HG02798 (cell line): ENCODE measurements around the gene FAM20C.

ENCODE experiments used
- ATAC-seq: cut with Tn5 transposase; IDR thresholded peaks from one replicate; pipeline ENCODE4 v1.9.1; 2021; ENCODE audit warnings: mild to moderate bottlenecking; ENCODE audit not compliant: unreplicated experiment, poor library complexity

FAM20C gene

DNA sequence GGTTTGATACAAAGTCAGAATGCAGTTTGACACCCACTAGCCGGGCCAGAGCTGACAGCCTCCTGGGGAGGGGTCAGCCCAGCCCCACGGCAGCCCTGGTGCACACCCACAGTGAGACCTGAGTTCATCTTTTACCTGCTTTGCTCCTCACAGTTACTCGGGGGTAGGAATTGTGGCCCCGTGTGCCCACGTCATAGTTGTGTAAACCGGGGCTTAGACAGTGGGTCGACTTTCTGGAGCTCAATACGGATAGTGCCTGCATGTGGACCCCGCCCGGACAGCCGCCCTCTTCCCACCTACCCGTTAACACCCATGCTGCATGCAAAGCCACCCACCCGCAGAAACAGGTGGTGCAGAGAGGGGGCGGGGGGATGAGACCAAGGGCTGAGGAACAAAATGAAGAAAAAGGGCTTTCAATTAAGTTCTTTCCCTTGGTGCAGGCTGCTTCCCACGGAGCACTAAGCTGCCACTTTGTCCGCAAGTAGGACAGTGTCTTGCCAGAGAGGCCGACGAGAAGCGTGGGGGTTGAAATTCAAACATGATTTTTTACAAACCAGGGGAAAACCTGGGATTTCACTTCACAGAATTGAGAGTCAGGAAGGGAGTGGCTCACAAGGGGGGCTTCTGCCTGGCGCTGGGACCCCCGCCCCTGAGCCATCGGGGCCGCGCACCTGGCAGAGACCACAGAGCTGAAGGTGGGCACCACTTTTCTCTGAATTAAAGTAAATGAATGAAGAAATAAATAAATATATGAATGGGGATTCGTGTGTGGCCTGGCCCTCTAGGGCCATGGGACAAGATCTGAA, 73.0 kb downstream of the FAM20C start:
- ATAC-seq = no peak

DNA sequence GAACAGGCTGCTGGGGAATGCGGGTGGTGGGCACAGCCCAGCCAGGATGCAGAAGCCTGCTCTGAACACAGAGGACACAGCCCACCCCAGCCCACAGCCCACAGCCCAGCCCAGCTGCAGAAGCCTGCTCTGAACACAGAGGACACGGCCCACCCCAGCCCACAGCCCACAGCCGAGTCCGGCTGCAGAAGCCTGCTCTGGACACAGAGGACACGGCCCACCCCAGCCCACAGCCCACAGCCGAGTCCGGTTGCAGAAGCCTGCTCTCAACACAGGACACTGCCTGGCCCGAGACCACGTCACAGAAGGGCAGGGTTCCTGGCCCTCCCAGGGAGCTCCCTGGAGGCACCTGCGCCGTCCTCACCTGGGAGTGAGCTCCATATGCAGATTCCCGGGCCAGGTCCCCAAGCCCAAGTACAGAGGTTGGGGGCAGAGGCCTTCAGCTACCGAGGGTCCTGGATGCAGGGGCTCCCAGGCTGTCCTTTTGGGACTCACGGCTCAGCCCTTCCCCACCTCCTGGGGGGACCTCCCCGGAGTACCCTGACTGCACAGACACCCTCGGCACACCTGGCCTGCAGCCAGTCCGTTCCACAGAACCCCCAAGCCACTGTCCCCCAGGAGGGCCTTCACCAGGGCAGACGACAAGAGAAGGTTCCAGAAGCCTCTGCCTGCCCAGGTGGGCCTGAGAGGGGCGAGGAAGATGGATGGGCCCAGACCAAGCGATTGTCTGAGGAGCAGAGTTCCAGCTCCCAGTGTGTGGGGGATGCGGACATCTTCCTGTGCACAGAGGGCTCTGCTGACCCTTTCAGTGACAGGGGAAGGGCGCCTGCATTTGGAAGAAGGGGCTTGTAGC, 73.9 kb downstream of the FAM20C start:
- ATAC-seq = no peak

DNA sequence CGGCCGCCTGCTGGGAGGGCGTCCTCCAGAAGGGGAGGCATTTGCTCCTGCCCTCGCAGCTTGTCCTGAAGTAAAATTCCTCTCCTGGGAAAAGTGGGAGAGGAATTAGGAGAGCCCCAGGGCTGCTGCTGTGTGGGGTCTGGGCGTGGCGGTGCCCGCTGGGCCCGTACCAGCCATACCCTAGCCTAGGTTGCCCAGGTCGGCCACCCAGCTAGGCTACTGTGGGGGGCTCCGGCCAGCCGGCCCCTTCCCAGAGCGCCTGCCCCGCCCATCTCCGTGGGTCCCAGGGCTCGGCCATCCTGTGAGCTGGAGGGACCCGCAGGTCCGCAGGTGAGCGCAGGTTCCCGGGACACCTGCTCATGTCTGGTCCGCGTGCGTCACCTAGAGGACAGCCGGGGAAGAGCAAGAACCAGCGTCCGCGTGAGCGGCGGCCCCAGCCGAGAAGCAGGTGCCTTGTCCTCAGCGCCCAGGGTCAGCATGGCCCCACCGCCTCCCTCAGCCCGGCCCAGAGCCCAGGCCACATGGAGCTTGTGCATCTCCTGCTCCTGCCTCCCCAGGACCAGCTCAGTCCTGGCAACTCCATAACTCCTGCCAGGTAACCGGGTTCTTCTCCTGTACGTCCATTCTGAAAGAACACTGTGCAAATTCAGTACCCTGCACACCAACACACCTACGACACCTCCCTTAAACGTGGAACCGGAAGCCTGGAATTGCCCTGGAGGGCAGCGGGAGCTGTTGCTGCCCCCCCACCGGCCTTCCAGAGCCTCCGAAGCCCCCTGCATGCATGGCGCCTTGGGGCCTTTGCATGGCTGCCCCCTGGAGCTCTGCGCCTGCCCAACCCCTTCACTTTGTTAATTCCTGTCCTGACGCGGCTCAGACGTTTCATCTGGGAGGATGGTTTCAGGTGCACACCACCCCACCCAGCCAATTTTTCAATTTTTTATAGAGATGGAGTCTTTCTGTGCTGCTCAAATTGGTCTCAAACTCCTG, 74.8 kb downstream of the FAM20C start:
- ATAC-seq = no peak

DNA sequence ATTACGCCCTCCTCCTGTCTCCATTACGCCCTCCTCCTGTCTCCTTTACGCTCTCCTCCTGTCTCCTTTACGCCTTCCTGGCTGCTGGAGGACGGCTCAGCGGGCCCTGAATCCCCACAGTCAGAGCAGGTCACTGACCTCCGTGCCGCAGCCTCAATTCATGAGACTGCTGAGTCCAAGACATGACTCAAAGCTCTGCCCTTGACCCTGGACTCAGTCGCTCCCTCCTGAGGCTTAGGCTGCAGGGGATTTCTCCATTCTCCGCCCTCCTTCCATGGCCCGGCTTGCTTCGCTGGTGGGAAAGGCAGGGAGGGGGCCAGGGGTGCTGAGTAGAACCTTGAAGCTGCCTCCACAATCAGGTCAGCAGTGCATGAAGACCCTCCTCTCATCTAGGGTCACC, 76.6 kb downstream of the FAM20C start:
- no peak for ATAC-seq

DNA sequence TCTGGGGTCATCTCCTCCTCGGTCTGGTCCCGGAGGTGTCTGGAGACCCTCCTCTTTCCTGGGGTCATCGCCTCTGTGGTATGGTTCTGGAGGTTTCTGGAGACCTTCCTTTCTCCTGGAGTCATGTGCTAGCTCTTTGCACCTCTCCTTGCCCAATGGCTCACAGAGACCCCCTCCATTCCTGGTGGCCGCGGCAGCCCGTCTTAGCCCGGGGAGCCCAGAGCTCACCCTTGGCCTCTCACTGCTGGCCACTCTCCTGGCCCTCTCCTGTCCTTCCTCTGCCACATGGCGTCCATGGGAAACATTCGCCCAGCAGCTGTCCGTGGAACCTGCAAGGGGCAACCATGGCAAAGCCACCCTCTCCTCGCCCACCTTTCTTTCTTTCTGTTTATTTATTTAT, 77.3 kb downstream of the FAM20C start:
- no peak for ATAC-seq

GRCh38 chr7:270351-270983, 78.1 kb downstream of the FAM20C start:
- no peak for ATAC-seq

- no peak for ATAC-seq
Measured at GRCh38 chr7:271266-272107, 79.1 kb downstream of the FAM20C start.

GRCh38 chr7:272108-272615, 79.8 kb downstream of the FAM20C start:
- no peak for ATAC-seq

GRCh38 chr7:272631-273030, 80.3 kb downstream of the FAM20C start:
- no peak for ATAC-seq

DNA sequence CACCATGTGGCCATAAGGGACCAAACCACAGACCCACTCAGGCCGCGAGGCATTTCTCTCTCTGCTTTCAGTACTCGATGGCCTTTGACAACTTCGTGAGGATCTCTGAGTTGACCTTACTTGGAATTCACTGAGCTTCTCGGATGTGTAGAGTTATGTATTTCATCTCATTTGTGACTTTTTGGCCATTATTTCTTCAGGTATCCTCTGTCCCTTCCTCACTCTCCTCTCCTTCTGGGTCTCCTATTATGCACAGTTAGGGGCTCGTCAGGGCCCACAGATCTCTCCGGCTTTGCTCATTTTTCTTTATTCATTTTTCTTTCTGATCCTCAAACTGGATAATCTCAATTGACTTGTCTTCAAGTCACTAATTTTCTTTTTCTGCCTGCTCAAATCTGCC, 81.0 kb downstream of the FAM20C start:
- no peak for ATAC-seq

- ATAC-seq = no peak
Measured at GRCh38 chr7:274266-274665, 81.9 kb downstream of the FAM20C start.

DNA sequence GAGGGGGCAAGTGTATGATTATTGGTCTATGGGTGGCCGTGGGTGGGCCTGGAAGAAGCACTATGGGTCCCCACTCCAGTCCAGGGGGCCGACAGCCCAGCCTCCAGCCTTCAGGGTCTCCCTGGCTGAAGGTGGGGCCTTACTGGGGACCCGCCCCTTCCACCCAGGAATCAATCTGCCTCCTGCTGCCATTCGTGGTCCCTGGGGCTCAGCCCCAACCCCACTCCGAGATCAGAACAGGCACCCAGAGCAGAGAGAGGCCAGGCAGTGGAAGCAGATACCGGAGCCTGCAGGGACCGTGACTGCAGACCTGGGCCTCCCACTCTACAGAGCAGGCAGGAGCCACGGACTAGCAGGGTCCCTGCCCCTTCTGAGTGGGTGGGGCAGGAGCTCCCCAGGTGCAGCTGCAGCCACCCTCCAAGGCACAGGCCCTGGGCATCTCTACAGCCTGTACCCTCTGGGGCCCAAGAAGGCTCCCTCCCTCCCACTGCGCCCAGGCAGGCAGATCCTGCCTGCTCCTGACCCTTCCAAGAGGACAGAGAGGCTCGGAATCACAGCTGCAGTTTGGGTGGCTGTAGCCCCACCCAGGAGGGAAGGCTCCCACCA, 84.0 kb downstream of the FAM20C start:
- ATAC-seq = no peak

GRCh38 chr7:277228-277627, 84.9 kb downstream of the FAM20C start:
- ATAC-seq = no peak

DNA sequence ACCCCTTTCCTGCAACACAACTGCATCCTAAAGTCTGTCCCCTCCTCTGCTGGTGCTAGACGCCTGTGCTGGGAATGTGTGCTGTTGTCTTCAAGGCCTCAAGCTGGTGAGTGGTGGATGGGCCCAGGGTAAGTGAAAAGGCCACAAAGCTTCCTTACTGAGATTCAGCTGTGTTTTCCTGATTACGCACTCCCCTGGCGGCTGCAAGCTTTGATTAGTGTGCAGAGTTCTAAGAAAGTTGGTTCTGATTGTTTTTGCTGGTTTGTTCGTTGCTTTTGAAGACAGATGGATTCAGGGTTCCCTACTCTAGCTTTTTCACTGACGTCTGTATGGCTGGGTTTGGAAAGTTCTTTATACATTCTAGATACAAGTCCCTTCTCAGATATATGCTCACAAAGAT, 85.7 kb downstream of the FAM20C start:
- ATAC-seq = no peak

GRCh38 chr7:279821-280220, 87.5 kb downstream of the FAM20C start:
- ATAC-seq = no peak

GRCh38 chr7:280461-280860, 88.1 kb downstream of the FAM20C start:
- ATAC-seq = no peak

DNA sequence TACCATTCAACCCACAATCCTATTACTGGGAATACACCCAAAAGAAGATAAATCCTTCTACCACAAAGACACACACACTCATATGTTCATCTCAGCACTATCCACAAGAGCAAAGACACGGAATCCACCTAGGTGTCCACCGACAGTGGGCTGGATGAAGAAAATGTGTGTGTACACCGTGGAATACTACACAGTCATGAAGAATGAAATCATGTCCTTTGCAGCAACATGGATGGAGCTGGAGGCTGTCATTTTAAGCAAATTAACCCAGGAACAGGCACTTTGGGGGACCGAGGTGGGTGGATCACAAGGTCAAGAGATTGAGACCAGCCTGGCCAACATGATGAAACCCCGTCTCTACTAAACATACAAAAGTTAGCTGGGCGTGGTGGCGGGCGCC, 89.3 kb downstream of the FAM20C start:
- ATAC-seq = no peak

GRCh38 chr7:282621-283020, 90.2 kb downstream of the FAM20C start:
- ATAC-seq = no peak
